H1 (cell line): ENCODE data around the gene DTNB. TPM values are rescaled to one million over a fixed set of nuclear protein-coding genes. Genes with fewer than 3 reads are reported as not detected.

Experiments used
- CTCF ChIA-PET: fragments of 300-600 bp; sonication (Branson Sonifier 250); formaldehyde crosslinking; loops from one replicate; lab custom pipeline; 2021; ENCODE audit not compliant: partially characterized antibody; lab: Charles Lee
- POLR2A ChIA-PET: fragments of 300-600 bp; sonication (Branson Sonifier 250); formaldehyde crosslinking; loops from one replicate; lab custom pipeline; 2021; ENCODE audit warnings: inconsistent platforms; ENCODE audit not compliant: partially characterized antibody; lab: Charles Lee
- DNase-seq, 2 experiments: peaks; one replicate each; pipeline versions ENCODE4 v3.0.0 to v3.0.0-alpha.2; 2010 to 2022; ENCODE audit warnings: low spot score in 2 of 2, low read depth in 1 of 2, mixed read lengths in 1 of 2
- FAIRE-seq: peaks from 2 replicates; lab custom pipeline; 2011; peaks lifted over from hg19 to GRCh38; lab: Jason Lieb, UNC
- H2AFZ ChIP-seq: 2 replicates; pipeline ENCODE4 v1.8.1; 2012; ENCODE audit warnings: low read length, inconsistent platforms
- H2AK5ac ChIP-seq: 2 replicates; pipeline ENCODE4 v1.6.1; 2013; ENCODE audit warnings: low read depth, low read length
- H2BK120ac ChIP-seq: replicated peaks from 2 replicates; pipeline ENCODE3; 2013; ENCODE audit warnings: low read depth, low read length, inconsistent platforms
- H2BK12ac ChIP-seq: 2 replicates; pipeline ENCODE4 v1.6.1; 2013; ENCODE audit warnings: low read depth, low read length
- H2BK15ac ChIP-seq: 2 replicates; pipeline ENCODE4 v1.6.1; 2013; ENCODE audit warnings: low read length
- H2BK20ac ChIP-seq: 2 replicates; pipeline ENCODE4 v1.6.1; 2013; ENCODE audit warnings: low read length
- H2BK5ac ChIP-seq: 2 replicates; pipeline ENCODE4 v1.6.1; 2013; ENCODE audit warnings: low read depth, low read length
- H3K14ac ChIP-seq: 2 replicates; pipeline ENCODE4 v1.6.1; 2013; ENCODE audit warnings: inconsistent platforms; ENCODE audit not compliant: insufficient read length
- H3K18ac ChIP-seq: 2 replicates; pipeline ENCODE4 v1.6.1; 2013; ENCODE audit warnings: low read length; ENCODE audit errors: extremely low read depth
- H3K23ac ChIP-seq: 2 replicates; pipeline ENCODE4 v1.6.1; 2013; ENCODE audit warnings: inconsistent platforms; ENCODE audit not compliant: insufficient read length
- H3K23me2 ChIP-seq: 2 replicates; pipeline ENCODE4 v1.6.1; 2013; ENCODE audit warnings: low read depth, low read length
- H3K27ac ChIP-seq: 2 replicates; pipeline ENCODE4 v1.6.1; 2011; ENCODE audit warnings: low read depth, low read length, inconsistent platforms
- H3K27me3 ChIP-seq, 4 experiments: replicated peaks in 1 of 4; 1 replicate in 1 of 4; 2 replicates in 3 of 4; pipeline versions ENCODE4 v1.6.1 to v1.8.1; 2011 to 2013; ENCODE audit warnings: low read length in 3 of 4, mild to moderate bottlenecking in 3 of 4, inconsistent platforms in 2 of 4, mixed read lengths in 2 of 4, moderate library complexity in 1 of 4; ENCODE audit not compliant: control insufficient read depth in 3 of 4, insufficient read depth in 3 of 4; ENCODE audit errors: extremely low read depth in 1 of 4
- H3K36me3 ChIP-seq, 4 experiments: 2 replicates each; pipeline versions ENCODE4 v1.6.1 to v1.8.1; 2011 to 2013; ENCODE audit warnings: mild to moderate bottlenecking in 4 of 4, low read length in 3 of 4, moderate library complexity in 2 of 4, control low read depth in 1 of 4, inconsistent platforms in 1 of 4; ENCODE audit not compliant: insufficient read depth in 4 of 4, control insufficient read depth in 2 of 4
- H3K4ac ChIP-seq: replicated peaks from 2 replicates; pipeline ENCODE3; 2013; ENCODE audit warnings: low read length, low read depth, mixed read lengths, inconsistent platforms; ENCODE audit not compliant: insufficient read length
- H3K4me1 ChIP-seq, 4 experiments: replicated peaks in 1 of 4; 1 replicate in 1 of 4; 2 replicates in 3 of 4; pipeline versions ENCODE4 v1.6.1 to v1.8.1; 2011 to 2013; ENCODE audit warnings: low read length in 3 of 4, inconsistent platforms in 2 of 4, mixed read lengths in 1 of 4; ENCODE audit not compliant: insufficient read depth in 4 of 4, control insufficient read depth in 3 of 4
- H3K4me2 ChIP-seq, 2 experiments: 2 replicates each; pipeline versions ENCODE4 v1.6.1 to v1.8.1; 2011 to 2013; ENCODE audit warnings: low read depth in 2 of 2, low read length in 2 of 2, control low read depth in 1 of 2, inconsistent platforms in 1 of 2, mild to moderate bottlenecking in 1 of 2; ENCODE audit not compliant: insufficient read depth in 1 of 2
- H3K4me3 ChIP-seq, 4 experiments: fragments of 200-600, 300-600 bp in 1 of 4; sonication (generic), shearing (Covaris generic), sonication (Bioruptor Twin) in 1 of 4; 2 replicates each; pipeline versions ENCODE4 v1.5.1 to v1.8.1; 2011 to 2016; ENCODE audit warnings: low read length in 4 of 4, low read depth in 3 of 4, control low read depth in 2 of 4, inconsistent platforms in 2 of 4, mild to moderate bottlenecking in 2 of 4, mixed read lengths in 1 of 4, moderate library complexity in 1 of 4; ENCODE audit not compliant: insufficient read depth in 2 of 4; ENCODE audit errors: extremely low read depth in 1 of 4
- H3K56ac ChIP-seq: replicated peaks from 2 replicates; pipeline ENCODE3; 2013; ENCODE audit warnings: low read depth, mild to moderate bottlenecking, mixed read lengths, low read length, inconsistent platforms; ENCODE audit not compliant: insufficient read length
- H3K79me1 ChIP-seq: 2 replicates; pipeline ENCODE4 v1.6.1; 2013; ENCODE audit warnings: low read depth, low read length, control low read depth
- H3K79me2 ChIP-seq, 2 experiments: 2 replicates each; pipeline versions ENCODE4 v1.6.1 to v1.8.1; 2012 to 2013; ENCODE audit warnings: low read length in 2 of 2, mild to moderate bottlenecking in 2 of 2, inconsistent platforms in 1 of 2; ENCODE audit not compliant: insufficient read depth in 2 of 2, control insufficient read depth in 1 of 2
- H3K9ac ChIP-seq, 4 experiments: replicated peaks in 1 of 4; 1 replicate in 1 of 4; 2 replicates in 3 of 4; pipeline versions ENCODE4 v1.6.1 to v1.8.1; 2011 to 2013; ENCODE audit warnings: low read depth in 3 of 4, low read length in 3 of 4, control low read depth in 2 of 4, mild to moderate bottlenecking in 2 of 4, moderate library complexity in 2 of 4, inconsistent platforms in 1 of 4; ENCODE audit errors: extremely low read depth in 1 of 4
- H3K9me3 ChIP-seq, 2 experiments: 2 replicates each; pipeline versions ENCODE4 v1.6.1 to v1.8.1; 2012 to 2013; ENCODE audit warnings: mild to moderate bottlenecking in 2 of 2, moderate library complexity in 2 of 2, control low read depth in 1 of 2, inconsistent platforms in 1 of 2, low read depth in 1 of 2, low read length in 1 of 2, mixed read lengths in 1 of 2; ENCODE audit not compliant: insufficient read depth in 2 of 2
- H4K20me1 ChIP-seq, 2 experiments: replicated peaks in 1 of 2; 2 replicates each; pipeline versions ENCODE3 to v1.8.1; 2011 to 2013; ENCODE audit warnings: inconsistent platforms in 2 of 2, low read length in 2 of 2, mild to moderate bottlenecking in 1 of 2; ENCODE audit not compliant: insufficient read depth in 2 of 2, control insufficient read depth in 1 of 2
- H4K5ac ChIP-seq: 2 replicates; pipeline ENCODE4 v1.6.1; 2013; ENCODE audit warnings: low read length, low read depth, mixed read lengths, inconsistent platforms; ENCODE audit not compliant: insufficient read length
- H4K8ac ChIP-seq: 2 replicates; pipeline ENCODE4 v1.8.0; 2013; ENCODE audit warnings: mild to moderate bottlenecking, moderate library complexity, low read length, inconsistent platforms; ENCODE audit not compliant: insufficient read depth; ENCODE audit errors: extremely low read depth
- H4K91ac ChIP-seq: replicated peaks from 2 replicates; pipeline ENCODE3; 2013; ENCODE audit warnings: low read length, mixed read lengths, inconsistent platforms; ENCODE audit not compliant: insufficient read length
- FOSL1 ChIP-seq: IDR thresholded peaks from 2 replicates; pipeline ENCODE4 v1.6.1; 2011; ENCODE audit warnings: mild to moderate bottlenecking, low read depth, low read length, moderate library complexity; ENCODE audit not compliant: insufficient read depth
- JUN ChIP-seq: IDR thresholded peaks from 2 replicates; pipeline ENCODE4 v1.6.1; 2011; ENCODE audit warnings: low read depth, mild to moderate bottlenecking, improper control_type of control experiment, low read length
- KDM4A ChIP-seq: IDR thresholded peaks from one replicate; pipeline ENCODE4 v1.7.1; 2012; ENCODE audit warnings: low read depth, mild to moderate bottlenecking, moderate library complexity, low read length, inconsistent platforms; ENCODE audit not compliant: severe bottlenecking
- KDM5A ChIP-seq: fragments of 200-600 bp; IDR thresholded peaks from 2 replicates; pipeline ENCODE4 v1.7.1; 2012; ENCODE audit warnings: mild to moderate bottlenecking, low read length, inconsistent platforms, mixed read lengths
- RAD21 ChIP-seq, 2 experiments: IDR thresholded peaks in 1 of 2; conservative IDR thresholded peaks in 1 of 2; 2 replicates each; pipeline ENCODE4 v1.6.1; 2011; ENCODE audit warnings: low read depth in 2 of 2, low read length in 2 of 2, improper control_type of control experiment in 1 of 2, inconsistent platforms in 1 of 2, mild to moderate bottlenecking in 1 of 2, moderate library complexity in 1 of 2
- RBBP5 ChIP-seq: IDR thresholded peaks from 2 replicates; pipeline ENCODE4 v1.7.1; 2012; ENCODE audit warnings: low read depth, mild to moderate bottlenecking, inconsistent platforms, low read length, moderate library complexity, borderline replicate concordance
- SP2 ChIP-seq: IDR thresholded peaks from 2 replicates; pipeline ENCODE4 v1.6.1; 2012; ENCODE audit warnings: mild to moderate bottlenecking, low read length, inconsistent platforms
- WGBS, 2 experiments: shearing (Covaris generic) in 1 of 2; methylation state at CpG; one replicate each; pipeline versions ENCODE4 v1.1.6 to v1.1.7; 2013 to 2015; ENCODE audit warnings: low lambda C conversion rate in 2 of 2, mixed read lengths in 2 of 2, inconsistent platforms in 1 of 2, low coverage in 1 of 2, missing lambda C conversion rate in 1 of 2; ENCODE audit not compliant: insufficient replicate concordance in 2 of 2, insufficient coverage in 1 of 2, insufficient read length in 1 of 2; ENCODE audit errors: extremely low coverage in 1 of 2, missing lambda C conversion rate in 1 of 2; 5-methylcytosine and 5-hydroxymethylcytosine counted together
- polyA plus RNA-seq, 7 experiments: library from polyadenylated mRNA; depleted of rRNA in 3 of 7; stranded (reverse) in 5 of 7; unstranded in 2 of 7; fragments of >200 nt in 5 of 7; fragments of 200-250 nt in 2 of 7; gene quantifications; 1 replicate in 5 of 7; 2 replicates in 1 of 7; 4 replicates in 1 of 7; pipeline versions ENCODE4 v1.2.1 to v1.2.3, GENCODE V29; 2011 to 2013; ENCODE audit warnings: missing spikeins in 2 of 7, mixed read lengths in 2 of 7
- total RNA-seq: library from RNA; stranded (reverse); fragmentation: NEBNext Ultra II Directional; extraction: Animal tissue kit (Norgen Biotek cat#: 25700); gene quantifications from 2 replicates; pipeline ENCODE4 v1.2.1, GENCODE V29; 2021

The DTNB gene
- total and polyA plus RNA-seq, 2 of the 8 experiments (the other 6 are each of a cell fraction or from before 2014, with no cell fraction given) = 39.6 to 49.5 TPM

DNA sequence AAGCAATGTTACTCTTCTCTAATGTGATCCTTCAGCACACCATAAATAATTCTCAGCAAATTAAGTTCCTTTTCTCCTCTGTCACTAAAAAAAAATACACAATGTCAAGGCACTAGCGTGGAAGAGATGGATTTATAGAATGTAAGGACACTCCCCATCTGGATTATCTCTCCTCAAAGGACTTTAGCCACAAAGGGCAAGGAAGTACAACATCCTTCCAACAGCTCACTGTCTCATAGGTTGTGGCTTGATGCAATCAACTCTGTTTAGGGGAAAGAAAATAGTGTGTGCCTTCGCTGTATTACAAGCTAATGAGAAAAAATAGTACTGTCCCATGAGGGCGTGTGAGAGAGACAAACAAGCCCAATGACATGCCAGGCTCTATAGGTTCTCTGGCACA, 202.6 kb downstream of the DTNB start:
- Histone ChIP-seq H2BK15ac (no peak overlapping the region), H3K14ac (no peak overlapping the region), H3K4me1 (no peaks in the 10 kb centered on the region), H4K5ac (no peak overlapping the region), H3K56ac (no peak overlapping the region), H3K9me3 (0 out of 4 replicates have a peak, but pooled peaks cover 3 to 4% of the 10 kb centered on the region in 2 experiments), H3K27me3 (no peaks in the 10 kb centered on the region), H3K9ac (no peak overlapping the region), H4K20me1 (no peaks in the 10 kb centered on the region), H3K4me3 (no peak overlapping the region), H2AFZ (no peak overlapping the region), H2BK120ac (no peak overlapping the region), H3K4ac (no peak overlapping the region), H3K23ac (no peak overlapping the region), H3K18ac (no peak overlapping the region), H2BK12ac (no peak overlapping the region), H3K27ac (no peak overlapping the region), H3K4me2 (no peak overlapping the region), H3K79me2 (no peaks in the 10 kb centered on the region; a peak in 1 of 4 replicates), H2AK5ac (no peak overlapping the region), H2BK5ac (no peak overlapping the region), H4K91ac (no peak overlapping the region), H3K79me1 (no peaks in the 10 kb centered on the region), H3K36me3 (peaks cover 0 to 8% (median 1%) of the 10 kb centered on the region in 4 experiments; a peak in 3 of 8 replicates), H3K23me2 (no peaks in the 10 kb centered on the region), H4K8ac (no peak overlapping the region), H2BK20ac (no peak overlapping the region)
- TF ChIP-seq RBBP5 (no peak), FOSL1 (no peak), RAD21 (IDR thresholded peaks at IDR 0.05 in 1 of 2, conservative IDR thresholded peaks at IDR 0.05 in 1 of 2; ENCODE audit: low read depth in 2 of 2, low read length in 2 of 2) (no peak), SP2 (no peak), JUN (no peak), KDM4A (no peak), KDM5A (no peak)
- CTCF ChIA-PET = interaction anchor here (0.6 kb wide), 2 partner anchors 98 to 229 kb away, joined by 3 read pairs; no protein-coding TSS in a partner anchor
- POLR2A ChIA-PET = no interaction called here
- WGBS, 2 experiments = 88% methylated on average over 3 of the region's 3 CpGs; no CpG with 5 or more reads in 1 of the 2 experiments
- DNase-seq (no peak), FAIRE-seq (no peak)
